Measurements from ENCODE around the gene ABTB2. TPM values are rescaled to one million over a fixed set of nuclear protein-coding genes. Genes with fewer than 3 reads are reported as not detected.

ABTB2 gene
- total and polyA plus RNA-seq, 10 of the 15 experiments (the other 5 are each of a cell fraction or from before 2014, with no cell fraction given), result 0.13 to 2.1 (median 0.72) TPM

- Histone ChIP-seq H3K27ac (ENCODE audit: control insufficient read depth, insufficient read depth) (no peak overlapping the region), H4K20me1 (ENCODE audit: control insufficient read depth, insufficient read depth) (peaks cover 3% of the 10 kb centered on the region; the same call in 1 of the 2 replicates), H2AFZ (ENCODE audit: control insufficient read depth, low read depth, low read length) (no peak overlapping the region), H3K9me3 (replicated peaks; ENCODE audit: control insufficient read depth, insufficient read depth, low read length) (no peaks in the 10 kb centered on the region), H3K4me3 (no peak overlapping the region), H3K4me1 (ENCODE audit: control insufficient read depth, insufficient read depth, low read length) (peaks cover 17% of the 10 kb centered on the region), H3K27me3 (replicated peaks in 1 of 2; ENCODE audit: control insufficient read depth in 2 of 2, insufficient read depth in 2 of 2, low read length in 1 of 2) (no peaks in the 10 kb centered on the region), H3K4me2 (ENCODE audit: control insufficient read depth, insufficient read depth) (no peak overlapping the region), H3K36me3 (ENCODE audit: control insufficient read depth in 2 of 2, insufficient read depth in 2 of 2, low read length in 1 of 2) (no peaks in the 10 kb centered on the region), H3K79me2 (ENCODE audit: control insufficient read depth, insufficient read depth, low read length) (no peaks in the 10 kb centered on the region; the same call in 1 of the 2 replicates), H3K9ac (ENCODE audit: control insufficient read depth, insufficient read depth, low read length) (no peak overlapping the region)
- SMC1A ChIA-PET (ENCODE audit: uncharacterized antibody, unreplicated experiment), result interaction anchor here (0.9 to 12.0 kb wide), 10 partner anchors 10 to 360 kb away, joined by 3 to 171 read pairs (median 3); partner anchors contain the start of gene ABTB2
- BruUV-seq (replicated peaks), result no TSS peak
- TF ChIP-seq POLR2A (IDR thresholded peaks at IDR 0.05; ENCODE audit: low read depth, low read length), result no peak
- no peak for TF ChIP-seq TBL1XR1 (IDR thresholded peaks at IDR 0.05; ENCODE audit: low read depth, low read length)
- TF ChIP-seq SREBF2 (IDR thresholded peaks at IDR 0.05; ENCODE audit: low read length), result no peak
- TF ChIP-seq ZBED1 (IDR thresholded peaks at IDR 0.05; ENCODE audit: borderline replicate concordance), result no peak
- TF ChIP-seq, protein P1, sequence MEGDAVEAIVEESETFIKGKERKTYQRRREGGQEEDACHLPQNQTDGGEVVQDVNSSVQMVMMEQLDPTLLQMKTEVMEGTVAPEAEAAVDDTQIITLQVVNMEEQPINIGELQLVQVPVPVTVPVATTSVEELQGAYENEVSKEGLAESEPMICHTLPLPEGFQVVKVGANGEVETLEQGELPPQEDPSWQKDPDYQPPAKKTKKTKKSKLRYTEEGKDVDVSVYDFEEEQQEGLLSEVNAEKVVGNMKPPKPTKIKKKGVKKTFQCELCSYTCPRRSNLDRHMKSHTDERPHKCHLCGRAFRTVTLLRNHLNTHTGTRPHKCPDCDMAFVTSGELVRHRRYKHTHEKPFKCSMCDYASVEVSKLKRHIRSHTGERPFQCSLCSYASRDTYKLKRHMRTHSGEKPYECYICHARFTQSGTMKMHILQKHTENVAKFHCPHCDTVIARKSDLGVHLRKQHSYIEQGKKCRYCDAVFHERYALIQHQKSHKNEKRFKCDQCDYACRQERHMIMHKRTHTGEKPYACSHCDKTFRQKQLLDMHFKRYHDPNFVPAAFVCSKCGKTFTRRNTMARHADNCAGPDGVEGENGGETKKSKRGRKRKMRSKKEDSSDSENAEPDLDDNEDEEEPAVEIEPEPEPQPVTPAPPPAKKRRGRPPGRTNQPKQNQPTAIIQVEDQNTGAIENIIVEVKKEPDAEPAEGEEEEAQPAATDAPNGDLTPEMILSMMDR (IDR thresholded peaks at IDR 0.05 in 2 of 3, conservative IDR thresholded peaks at IDR 0.05 in 1 of 3; ENCODE audit: control insufficient read depth in 2 of 3, extremely low read depth in 1 of 3, insufficient read depth in 1 of 3, low read depth in 3 of 3, low read length in 3 of 3), result no peak
- TF ChIP-seq POU2F2 (IDR thresholded peaks at IDR 0.05; ENCODE audit: borderline replicate concordance, low read depth, low read length), result no peak
- TF ChIP-seq MEF2A (IDR thresholded peaks at IDR 0.05; ENCODE audit: insufficient read depth, low read depth, low read length), result no peak
- POLR2A ChIA-PET, result interaction anchor here (1.3 kb wide), 1 partner anchor 14 kb away, joined by 4 read pairs; no protein-coding TSS in a partner anchor
- FAIRE-seq, result no peak
- intact Hi-C loops (cut with micrococcal nuclease; ENCODE audit: unreplicated experiment), result no loop called here
- 81% methylated on average over 2 of the region's 2 CpGs for WGBS (ENCODE audit: insufficient coverage, insufficient replicate concordance, low lambda C conversion rate, missing lambda C conversion rate)
- CTCF ChIA-PET, result interaction anchor here (1.4 to 4.3 kb wide), 3 partner anchors 17 to 178 kb away, joined by 3 to 26 read pairs (median 7); no protein-coding TSS in a partner anchor
- DNase-seq (ENCODE audit: low read depth, low spot score), result no peak
- ATAC-seq, result no peak
- in situ Hi-C loops (cut with MboI), result no loop called here
- RAD21 ChIA-PET (ENCODE audit: unreplicated experiment), result interaction anchor here (3.9 to 14.6 kb wide), 2 partner anchors 10 to 173 kb away, joined by 15 to 249 read pairs; partner anchors contain the start of gene ABTB2
Measured at GRCh38 chr11:34348096-34348495, 9.7 kb downstream of the ABTB2 start.
